WTC11 (cell line): ENCODE results near the gene SIRPB2. TPM values are rescaled to one million over a fixed set of nuclear protein-coding genes. Genes with fewer than 3 reads are reported as not detected.

ENCODE experiments used
- ATAC-seq: fragments of 200-7000 bp; cut with Tn5 transposase; 2 replicates; pipeline ENCODE4 v1.10.0; 2021; ENCODE audit warnings: mild to moderate bottlenecking, moderate library complexity
- CTCF ChIA-PET: fragments of 300-600 bp; sonication (Branson Sonifier 250); formaldehyde crosslinking; loops from one replicate; lab custom pipeline; 2021; ENCODE audit warnings: antibody characterized with exemption; lab: Charles Lee
- POLR2A ChIA-PET: fragments of 350-600 bp; sonication (Branson Sonifier 250); formaldehyde crosslinking; loops from one replicate; lab custom pipeline; 2021; ENCODE audit warnings: antibody characterized with exemption; lab: Charles Lee
- DNase-seq: peaks from one replicate; pipeline ENCODE4 v3.0.0; 2021; ENCODE audit warnings: low spot score
- H3K27ac Mint-ChIP-seq: 2 replicates; pipeline ENCODE4 v1.8.0; 2021; ENCODE audit warnings: mixed read lengths
- H3K27me3 Mint-ChIP-seq: 2 replicates; pipeline ENCODE4 v1.8.0; 2021; ENCODE audit warnings: low read depth, mild to moderate bottlenecking, moderate library complexity, mixed read lengths
- H3K36me3 Mint-ChIP-seq: 2 replicates; pipeline ENCODE4 v1.8.0; 2021; ENCODE audit warnings: mixed read lengths
- H3K4me1 Mint-ChIP-seq: 2 replicates; pipeline ENCODE4 v1.8.0; 2022; ENCODE audit warnings: mixed read lengths
- H3K4me3 Mint-ChIP-seq: 2 replicates; pipeline ENCODE4 v1.8.0; 2021; ENCODE audit warnings: mild to moderate bottlenecking, moderate library complexity, mixed read lengths
- H3K9me3 Mint-ChIP-seq: 2 replicates; pipeline ENCODE4 v1.8.0; 2021; ENCODE audit warnings: mixed read lengths
- HMGA2 ChIP-seq: fragments of 250-450 bp; sonication (Bioruptor Pico); IDR thresholded peaks from 2 replicates; pipeline ENCODE4 v1.4.0; 2021; ENCODE audit warnings: mild to moderate bottlenecking, moderate library complexity
- IRF1 ChIP-seq: sonication (generic); formaldehyde crosslinking; IDR thresholded peaks from 2 replicates; pipeline ENCODE4 v1.8.0; 2023; ENCODE audit warnings: missing genetic modification reagents
- MXD4 ChIP-seq: fragments of 250-450 bp; sonication (Bioruptor Pico); IDR thresholded peaks from 2 replicates; pipeline ENCODE4 v1.8.0; 2021; ENCODE audit warnings: mild to moderate bottlenecking, moderate library complexity, borderline replicate concordance
- MYBL2 ChIP-seq: sonication (generic); formaldehyde crosslinking; IDR thresholded peaks from 2 replicates; pipeline ENCODE4 v1.8.1; 2023; ENCODE audit warnings: mild to moderate bottlenecking, moderate library complexity, missing genetic modification reagents
- SMAD3 ChIP-seq: sonication (generic); formaldehyde crosslinking; IDR thresholded peaks from 2 replicates; pipeline ENCODE4 v1.8.0; 2022; ENCODE audit warnings: missing genetic modification reagents, mild to moderate bottlenecking, borderline replicate concordance
- TCF7 ChIP-seq: sonication (generic); formaldehyde crosslinking; IDR thresholded peaks from 2 replicates; pipeline ENCODE4 v1.8.0; 2022; ENCODE audit warnings: mild to moderate bottlenecking, low read depth, missing genetic modification reagents, moderate library complexity
- TEAD4 ChIP-seq: sonication (generic); formaldehyde crosslinking; IDR thresholded peaks from 2 replicates; pipeline ENCODE4 v1.8.0; 2022; ENCODE audit warnings: mild to moderate bottlenecking, missing genetic modification reagents
- TP53 ChIP-seq: sonication (generic); formaldehyde crosslinking; IDR thresholded peaks from 2 replicates; pipeline ENCODE4 v1.8.1; 2023; ENCODE audit warnings: mild to moderate bottlenecking, missing genetic modification reagents
- ZBTB21 ChIP-seq: sonication (generic); formaldehyde crosslinking; IDR thresholded peaks from 2 replicates; pipeline ENCODE4 v1.8.1; 2023; ENCODE audit warnings: mild to moderate bottlenecking, missing genetic modification reagents, borderline replicate concordance
- ZNF219 ChIP-seq: sonication (generic); formaldehyde crosslinking; IDR thresholded peaks from 2 replicates; pipeline ENCODE4 v1.8.0; 2023; ENCODE audit warnings: missing genetic modification reagents, mild to moderate bottlenecking, borderline replicate concordance
- ZNF425 ChIP-seq: fragments of 250-450 bp; sonication (Bioruptor Pico); conservative IDR thresholded peaks from 2 replicates; pipeline ENCODE4 v1.9.0; 2021; ENCODE audit warnings: mild to moderate bottlenecking
- ZNF532 ChIP-seq: fragments of 250-450 bp; sonication (Bioruptor Pico); IDR thresholded peaks from 2 replicates; pipeline ENCODE4 v1.9.0; 2021; ENCODE audit warnings: mild to moderate bottlenecking, borderline replicate concordance
- ZNF671 ChIP-seq: fragments of 250-450 bp; sonication (Bioruptor Pico); IDR thresholded peaks from 2 replicates; pipeline ENCODE4 v1.8.0; 2021; ENCODE audit warnings: mild to moderate bottlenecking
- total RNA-seq: library from RNA; stranded (reverse); gene quantifications from 3 replicates; pipeline ENCODE4 v1.2.3, GENCODE V29; 2021
- TF ChIP-seq, protein P1 (sequence below): sonication (generic); formaldehyde crosslinking; IDR thresholded peaks from 2 replicates; pipeline ENCODE4 v1.8.1; 2023; ENCODE audit warnings: mild to moderate bottlenecking, missing genetic modification reagents, moderate library complexity
- TF ChIP-seq, protein P2 (sequence below): fragments of 200-600 bp; IDR thresholded peaks from 2 replicates; pipeline ENCODE4 v1.8.0; 2022; ENCODE audit warnings: antibody characterized with exemption

Gene SIRPB2
- total RNA-seq, 1 experiment from 2014 or later: not detected

- TF ChIP-seq ZNF532 (CRISPR knock-in tag) (no peak), ZNF425 (CRISPR knock-in tag) (no peak), TEAD4 (CRISPR knock-in tag) (no peak), ZNF671 (CRISPR knock-in tag) (no peak), HMGA2 (CRISPR knock-in tag) (no peak), ZBTB21 (no peak), ZNF219 (CRISPR knock-in tag) (no peak), MXD4 (no peak), SMAD3 (CRISPR knock-in tag) (no peak), IRF1 (CRISPR knock-in tag) (no peak)
Observed at GRCh38 chr20:1505361-1505760, 14.1 kb upstream of the SIRPB2 start (continued).

GRCh38 chr20:1503564-1504227, 12.5 kb upstream of the SIRPB2 start:
- POLR2A ChIA-PET: no interaction called here

DNA sequence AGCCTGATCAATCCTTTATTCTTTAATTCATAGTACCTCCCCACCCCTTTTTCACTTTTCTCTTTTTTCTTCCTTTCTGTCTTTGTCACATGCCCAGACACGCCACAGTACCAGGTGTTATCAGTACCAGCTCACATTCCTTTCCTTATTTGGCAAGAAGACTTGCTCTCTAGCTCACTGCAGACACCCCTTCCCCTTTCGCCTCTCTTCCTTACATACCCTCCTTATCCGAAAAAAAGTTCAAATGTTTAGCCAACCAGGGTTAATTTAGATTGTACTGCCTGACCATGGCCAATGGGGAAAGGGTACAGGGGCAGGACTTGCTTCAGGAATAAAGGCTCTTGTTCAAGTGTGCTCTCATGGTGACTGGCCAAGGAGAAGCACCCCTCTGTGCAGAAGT, 9.3 kb upstream of the SIRPB2 start:
- TF ChIP-seq TP53 (CRISPR knock-in tag) (no peak), TCF7 (no peak), MYBL2 (CRISPR knock-in tag) (no peak), ZNF219 (CRISPR knock-in tag) (no peak)
- TF ChIP-seq, protein P1, sequence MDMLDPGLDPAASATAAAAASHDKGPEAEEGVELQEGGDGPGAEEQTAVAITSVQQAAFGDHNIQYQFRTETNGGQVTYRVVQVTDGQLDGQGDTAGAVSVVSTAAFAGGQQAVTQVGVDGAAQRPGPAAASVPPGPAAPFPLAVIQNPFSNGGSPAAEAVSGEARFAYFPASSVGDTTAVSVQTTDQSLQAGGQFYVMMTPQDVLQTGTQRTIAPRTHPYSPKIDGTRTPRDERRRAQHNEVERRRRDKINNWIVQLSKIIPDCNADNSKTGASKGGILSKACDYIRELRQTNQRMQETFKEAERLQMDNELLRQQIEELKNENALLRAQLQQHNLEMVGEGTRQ: peak; percentile 21; the same call in 1 of the 2 replicates
- DNase-seq (no peak), ATAC-seq (peak; percentile 80)
- CTCF ChIA-PET: interaction anchor here (0.7 to 1.6 kb wide), 6 partner anchors 9 to 277 kb away, joined by 3 to 13 read pairs (median 4); partner anchors contain the start of gene NSFL1C
- Mint-ChIP-seq H3K4me3 (no peak overlapping the region), H3K4me1 (peaks cover 18% of the 10 kb centered on the region), H3K36me3 (peaks cover 8% of the 10 kb centered on the region), H3K9me3 (peaks cover 29% of the 10 kb centered on the region), H3K27me3 (peaks cover 47% of the 10 kb centered on the region), H3K27ac (0 out of 2 replicates have a peak overlapping the region, but pooled peaks have one; percentile 78)
- POLR2A ChIA-PET: interaction anchor here (1.2 kb wide), 1 partner anchor 33 kb away, joined by 3 read pairs; no protein-coding TSS in a partner anchor

More at GRCh38 chr20:1503564-1504227, 12.5 kb upstream of the SIRPB2 start:
- Mint-ChIP-seq H3K4me1 (peaks cover 18% of the 10 kb centered on the region), H3K27ac (no peak overlapping the region), H3K36me3 (peaks cover 8% of the 10 kb centered on the region), H3K27me3 (peaks cover 33% of the 10 kb centered on the region), H3K4me3 (no peak overlapping the region), H3K9me3 (peaks cover 16% of the 10 kb centered on the region)
- ATAC-seq (peak; percentile 92), DNase-seq (peak; percentile 81)
- CTCF ChIA-PET: interaction anchor here (0.5 to 3.2 kb wide), 69 partner anchors 8 to 497 kb away, joined by 3 to 38 read pairs (median 4); partner anchors contain the start of genes NSFL1C, SDCBP2, SIRPB2 and SNPH
- TF ChIP-seq, protein P2, sequence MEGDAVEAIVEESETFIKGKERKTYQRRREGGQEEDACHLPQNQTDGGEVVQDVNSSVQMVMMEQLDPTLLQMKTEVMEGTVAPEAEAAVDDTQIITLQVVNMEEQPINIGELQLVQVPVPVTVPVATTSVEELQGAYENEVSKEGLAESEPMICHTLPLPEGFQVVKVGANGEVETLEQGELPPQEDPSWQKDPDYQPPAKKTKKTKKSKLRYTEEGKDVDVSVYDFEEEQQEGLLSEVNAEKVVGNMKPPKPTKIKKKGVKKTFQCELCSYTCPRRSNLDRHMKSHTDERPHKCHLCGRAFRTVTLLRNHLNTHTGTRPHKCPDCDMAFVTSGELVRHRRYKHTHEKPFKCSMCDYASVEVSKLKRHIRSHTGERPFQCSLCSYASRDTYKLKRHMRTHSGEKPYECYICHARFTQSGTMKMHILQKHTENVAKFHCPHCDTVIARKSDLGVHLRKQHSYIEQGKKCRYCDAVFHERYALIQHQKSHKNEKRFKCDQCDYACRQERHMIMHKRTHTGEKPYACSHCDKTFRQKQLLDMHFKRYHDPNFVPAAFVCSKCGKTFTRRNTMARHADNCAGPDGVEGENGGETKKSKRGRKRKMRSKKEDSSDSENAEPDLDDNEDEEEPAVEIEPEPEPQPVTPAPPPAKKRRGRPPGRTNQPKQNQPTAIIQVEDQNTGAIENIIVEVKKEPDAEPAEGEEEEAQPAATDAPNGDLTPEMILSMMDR: peak; percentile 53
- no peak for TF ChIP-seq TCF7
